Neuronal stem cell (in vitro differentiated cells): ENCODE results near the gene TNIK.
"Not testable (repeated sequence)": the region's sequence is repeated elsewhere in the genome, so short reads cannot be mapped to it uniquely, and the experiment has no call there.

ENCODE experiments used
- DNase-seq: peaks from one replicate; pipeline ENCODE4 v3.0.0-alpha.2; 2013; ENCODE audit warnings: low spot score
- H2AFZ ChIP-seq: one replicate; pipeline ENCODE4 v1.6.1; 2013; ENCODE audit warnings: mild to moderate bottlenecking, low read length, inconsistent platforms
- H2AK5ac ChIP-seq: 2 replicates; pipeline ENCODE4 v1.6.1; 2013; ENCODE audit warnings: low read depth, mild to moderate bottlenecking, inconsistent platforms, low read length, moderate library complexity, mixed read lengths
- H2BK120ac ChIP-seq: 2 replicates; pipeline ENCODE4 v1.6.1; 2013; ENCODE audit warnings: low read depth, mild to moderate bottlenecking, inconsistent platforms, low read length, moderate library complexity, mixed read lengths
- H2BK12ac ChIP-seq: one replicate; pipeline ENCODE4 v1.6.1; 2013; ENCODE audit warnings: low read length, inconsistent platforms
- H2BK15ac ChIP-seq: 2 replicates; pipeline ENCODE4 v1.6.1; 2013; ENCODE audit warnings: mild to moderate bottlenecking, low read length, inconsistent platforms, mixed read lengths
- H2BK5ac ChIP-seq: one replicate; pipeline ENCODE4 v1.6.1; 2013; ENCODE audit warnings: inconsistent platforms, mild to moderate bottlenecking, low read length, moderate library complexity
- H3K14ac ChIP-seq: one replicate; pipeline ENCODE4 v1.6.1; 2013; ENCODE audit warnings: low read length, inconsistent platforms
- H3K18ac ChIP-seq: 2 replicates; pipeline ENCODE4 v1.6.1; 2013; ENCODE audit warnings: low read length, inconsistent platforms
- H3K23ac ChIP-seq: 2 replicates; pipeline ENCODE4 v1.6.1; 2013; ENCODE audit warnings: low read depth, mild to moderate bottlenecking, mixed read lengths, low read length, inconsistent platforms; ENCODE audit not compliant: poor library complexity
- H3K27ac ChIP-seq: replicated peaks from 3 replicates; pipeline ENCODE4 v1.5.1; 2013; ENCODE audit warnings: low read length, inconsistent platforms
- H3K27me3 ChIP-seq, 3 experiments: 2 replicates each; pipeline ENCODE4 v1.6.1; 2013; ENCODE audit warnings: low read length in 3 of 3, mild to moderate bottlenecking in 2 of 3, inconsistent platforms in 1 of 3, low read depth in 1 of 3, mixed read lengths in 1 of 3, moderate library complexity in 1 of 3; ENCODE audit not compliant: control insufficient read depth in 3 of 3, insufficient read depth in 3 of 3
- H3K36me3 ChIP-seq, 2 donors: replicated peaks in 1 of 2; 2 replicates each; pipeline ENCODE4 v1.6.1; 2013; ENCODE audit warnings: low read length in 2 of 2; ENCODE audit not compliant: control insufficient read depth in 2 of 2, insufficient read depth in 2 of 2
- H3K4ac ChIP-seq: 2 replicates; pipeline ENCODE4 v1.6.1; 2013; ENCODE audit warnings: inconsistent platforms, mild to moderate bottlenecking, low read length, moderate library complexity
- H3K4me1 ChIP-seq, 2 donors: 1 replicate in 1 of 2; 2 replicates in 1 of 2; pipeline ENCODE4 v1.6.1; 2013; ENCODE audit warnings: low read length in 2 of 2, low read depth in 1 of 2; ENCODE audit not compliant: control insufficient read depth in 2 of 2, insufficient read depth in 1 of 2
- H3K4me2 ChIP-seq: one replicate; pipeline ENCODE4 v1.6.1; 2013; ENCODE audit warnings: mild to moderate bottlenecking, low read length, inconsistent platforms; ENCODE audit not compliant: insufficient read depth, poor library complexity, severe bottlenecking
- H3K4me3 ChIP-seq, 2 donors: 2 replicates each; pipeline ENCODE4 v1.5.1; 2013; ENCODE audit warnings: low read length in 2 of 2, mild to moderate bottlenecking in 2 of 2, inconsistent platforms in 1 of 2, moderate library complexity in 1 of 2
- H3K79me1 ChIP-seq: one replicate; pipeline ENCODE4 v1.6.1; 2013; ENCODE audit warnings: low read depth, mild to moderate bottlenecking, inconsistent platforms, low read length, moderate library complexity
- H3K9ac ChIP-seq: one replicate; pipeline ENCODE4 v1.6.1; 2013; ENCODE audit warnings: mild to moderate bottlenecking, low read depth, low read length, inconsistent platforms; ENCODE audit not compliant: poor library complexity
- H3K9me3 ChIP-seq, 2 donors: replicated peaks in 1 of 2; 2 replicates each; pipeline versions ENCODE3 to v1.6.1; 2013; ENCODE audit warnings: low read length in 2 of 2, mild to moderate bottlenecking in 2 of 2, inconsistent platforms in 1 of 2, low read depth in 1 of 2, mixed read lengths in 1 of 2, moderate library complexity in 1 of 2; ENCODE audit not compliant: control insufficient read depth in 2 of 2, insufficient read depth in 1 of 2
- H4K8ac ChIP-seq: one replicate; pipeline ENCODE4 v1.6.1; 2013; ENCODE audit warnings: low read depth, mild to moderate bottlenecking, inconsistent platforms, low read length, moderate library complexity
- H4K91ac ChIP-seq: one replicate; pipeline ENCODE4 v1.6.1; 2013; ENCODE audit warnings: low read length, low read depth, mild to moderate bottlenecking, inconsistent platforms; ENCODE audit not compliant: poor library complexity
- WGBS, 2 donors: extraction: QIAGEN DNeasy Blood & Tissue Kit; methylation state at CpG; one replicate each; pipeline ENCODE4 v1.1.7; 2013; ENCODE audit warnings: missing lambda C conversion rate in 2 of 2, mixed read lengths in 1 of 2; ENCODE audit not compliant: insufficient read length in 2 of 2, insufficient replicate concordance in 1 of 2; ENCODE audit errors: extremely low coverage in 2 of 2; 5-methylcytosine and 5-hydroxymethylcytosine counted together

The TNIK gene

GRCh38 chr3:171122861-171123260, 337.3 kb downstream of the TNIK start:
- Histone ChIP-seq H2BK15ac (no peak overlapping the region), H3K23ac (no peak overlapping the region), H3K4ac (no peak overlapping the region), H2AFZ (no peak overlapping the region), H3K9ac (no peak overlapping the region), H4K91ac (no peak overlapping the region), H2BK12ac (no peak overlapping the region), H3K4me3 (no peak overlapping the region), H3K9me3 (no peaks in the 10 kb centered on the region), H4K8ac (no peak overlapping the region), H3K27ac (no peak overlapping the region), H3K18ac (no peak overlapping the region), H3K4me2 (no peak overlapping the region), H3K14ac (no peak overlapping the region), H2BK5ac (no peak overlapping the region), H2BK120ac (no peak overlapping the region), H3K4me1 (no peaks in the 10 kb centered on the region), H3K27me3 (no peaks in the 10 kb centered on the region), H2AK5ac (no peak overlapping the region), H3K36me3 (peaks cover 0 to 85% of the 10 kb centered on the region in 2 donors), H3K79me1 (no peaks in the 10 kb centered on the region)
- DNase-seq = no peak
- no CpG with 5 or more reads among the region's 2 CpGs for WGBS, 2 donors

- no peak for DNase-seq
- H3K27me3 ChIP-seq = no peaks in the 10 kb centered on the region
- H3K14ac ChIP-seq = no peak overlapping the region
- H3K79me1 ChIP-seq = no peaks in the 10 kb centered on the region
- peaks cover 0 to 80% of the 10 kb centered on the region in 2 donors for H3K36me3 ChIP-seq
- no peak overlapping the region for H3K9ac ChIP-seq
- H4K8ac ChIP-seq = no peak overlapping the region
- no peak overlapping the region for H2BK12ac ChIP-seq
- H3K18ac ChIP-seq = no peak overlapping the region
- no peak overlapping the region for H3K4me2 ChIP-seq
- H2AFZ ChIP-seq = no peak overlapping the region
- no peak overlapping the region for H3K27ac ChIP-seq
- no peak overlapping the region for H2BK15ac ChIP-seq
- H3K4me3 ChIP-seq = no peak overlapping the region
- H3K4me1 ChIP-seq = no peaks in the 10 kb centered on the region
- no peak overlapping the region for H3K23ac ChIP-seq
- no peaks in the 10 kb centered on the region for H3K9me3 ChIP-seq
- H2AK5ac ChIP-seq = no peak overlapping the region
- H2BK120ac ChIP-seq = no peak overlapping the region
- H3K4ac ChIP-seq = no peak overlapping the region
- WGBS, 2 donors = no CpG with 5 or more reads among the region's 3 CpGs
- H2BK5ac ChIP-seq = no peak overlapping the region
- H4K91ac ChIP-seq = no peak overlapping the region
These were observed 338.0 kb downstream of the TNIK start for GRCh38 chr3:171122240-171122639.

- Histone ChIP-seq H3K36me3 (peaks cover 0 to 79% of the 10 kb centered on the region in 2 donors), H4K8ac (no peak overlapping the region), H2BK12ac (no peak overlapping the region), H2BK15ac (no peak overlapping the region), H3K27ac (no peak overlapping the region), H3K4ac (no peak overlapping the region), H3K23ac (no peak overlapping the region), H3K4me2 (no peak overlapping the region), H3K4me1 (no peaks in the 10 kb centered on the region), H4K91ac (no peak overlapping the region), H3K9ac (no peak overlapping the region), H2AFZ (no peak overlapping the region), H2AK5ac (no peak overlapping the region), H3K14ac (no peak overlapping the region), H3K4me3 (no peak overlapping the region), H3K79me1 (no peaks in the 10 kb centered on the region), H2BK5ac (no peak overlapping the region), H3K18ac (no peak overlapping the region), H3K9me3 (no peaks in the 10 kb centered on the region), H2BK120ac (no peak overlapping the region), H3K27me3 (no peaks in the 10 kb centered on the region)
- DNase-seq = no peak
These were observed 338.4 kb downstream of the TNIK start for GRCh38 chr3:171121801-171122200.

GRCh38 chr3:171119402-171119801, 340.8 kb downstream of the TNIK start:
- no CpG with 5 or more reads among the region's 3 CpGs for WGBS, 2 donors

More at GRCh38 chr3:171119402-171119801, 340.8 kb downstream of the TNIK start:
- H3K27ac ChIP-seq, H3K79me1 ChIP-seq, H3K4me3 ChIP-seq, H2BK5ac ChIP-seq, H2BK15ac ChIP-seq, H3K4ac ChIP-seq, H2BK120ac ChIP-seq, H2AK5ac ChIP-seq, H4K8ac ChIP-seq, H3K23ac ChIP-seq, H2AFZ ChIP-seq, DNase-seq, H3K27me3 ChIP-seq, H3K9ac ChIP-seq, H3K9me3 ChIP-seq, H3K14ac ChIP-seq, H3K18ac ChIP-seq, H2BK12ac ChIP-seq, H3K4me2 ChIP-seq, H4K91ac ChIP-seq, H3K4me1 ChIP-seq: not testable (repeated sequence)
- H3K36me3 ChIP-seq = peaks cover 0 to 73% of the 10 kb centered on the region in 2 donors
